Stimulated activated CD8-positive, alpha-beta memory T cell treated with anti-CD3 and anti-CD28 coated beads, Interleukin-2, amount 100 ng/mL, for 1 hour (primary cell): ENCODE data around the gene TAF5.
A peak's percentile ranks its signal among the peaks of the same experiment; 100 is the strongest.
"Not testable (repeated sequence)": the region's sequence is repeated elsewhere in the genome, so short reads cannot be mapped to it uniquely, and the experiment has no call there.

ENCODE experiments used
- DNase-seq, 2 donors: peaks; one replicate each; pipeline ENCODE4 v3.0.0-alpha.2; 2020; ENCODE audit warnings: low read depth in 2 of 2

TAF5 gene

GRCh38 chr10:103367782-103368518 is at the start of gene TAF5:
TSS of gene TAF5 (plus strand) at chr10:103367976. CDS start at chr10:103367990, 14 bp downstream.
- DNase-seq: peak; percentile 69 to 79

DNA sequence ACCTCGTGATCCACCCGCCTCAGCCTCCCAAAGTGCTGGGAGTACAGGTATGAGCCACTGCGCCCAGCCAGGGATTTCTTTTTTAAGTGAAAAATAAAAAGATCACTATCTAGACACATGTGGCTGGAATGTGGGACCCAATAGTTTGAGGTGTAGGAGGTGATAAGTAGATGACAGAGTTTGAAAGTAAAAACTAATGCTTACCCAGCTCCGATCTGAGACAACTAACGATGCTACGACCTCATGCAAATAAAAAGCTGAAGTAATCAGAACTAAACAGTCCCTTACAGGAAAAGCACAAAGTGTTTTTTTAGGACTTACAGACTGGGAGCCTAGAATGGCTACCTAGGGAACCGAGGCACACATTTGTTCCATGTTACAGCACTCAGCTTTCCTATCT is 39.9 kb upstream of the TAF5 start:
- no peak for DNase-seq

DNA sequence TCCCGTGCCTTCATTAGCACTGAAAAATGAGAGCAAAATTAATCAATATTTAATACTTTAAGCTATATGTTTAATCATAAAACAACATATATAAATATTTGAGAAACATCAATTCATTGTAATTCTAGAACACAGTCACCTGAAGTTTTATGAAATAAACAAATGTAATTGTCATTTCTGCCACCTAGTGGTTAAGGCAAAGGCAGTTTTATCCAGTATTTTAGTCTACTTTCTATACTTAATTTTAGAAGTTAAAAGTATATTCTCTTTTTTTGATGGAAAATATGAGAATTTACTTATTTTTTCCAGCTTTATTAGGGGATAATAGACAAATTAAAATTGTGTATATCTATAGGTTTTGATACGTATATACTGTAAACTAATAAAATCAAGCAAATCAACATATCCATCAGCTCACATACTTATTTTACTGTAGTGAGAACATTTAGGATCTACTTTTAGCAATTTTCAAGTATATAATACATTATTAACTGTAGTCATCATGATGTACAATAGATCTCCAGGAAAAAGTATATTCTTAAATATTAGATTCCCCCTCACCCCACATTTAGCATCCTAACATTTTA is 33.7 kb upstream of the TAF5 start:
- DNase-seq: no peak

- DNase-seq: no peak
Measured at GRCh38 chr10:103334567-103334966, 33.2 kb upstream of the TAF5 start.

GRCh38 chr10:103336370-103336769 is 31.4 kb upstream of the TAF5 start:
- no peak for DNase-seq

DNA sequence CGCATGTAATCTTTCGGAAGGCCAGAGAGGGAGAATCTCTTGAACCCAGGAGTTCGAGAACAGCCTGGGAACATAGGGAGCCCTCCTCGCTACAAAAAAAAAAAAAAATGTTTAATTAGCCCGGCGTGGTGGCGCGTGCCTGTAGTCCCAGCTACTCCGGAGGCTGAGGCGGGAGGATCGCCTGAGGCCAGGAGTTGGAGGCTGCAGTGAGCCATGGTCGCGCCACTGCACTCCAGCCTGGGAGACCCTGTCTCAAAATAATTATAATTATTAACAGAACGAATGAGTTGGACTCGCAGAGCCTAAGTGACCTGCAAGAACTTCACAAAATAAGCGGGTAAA is 17.6 kb upstream of the TAF5 start:
- DNase-seq: no peak

DNA sequence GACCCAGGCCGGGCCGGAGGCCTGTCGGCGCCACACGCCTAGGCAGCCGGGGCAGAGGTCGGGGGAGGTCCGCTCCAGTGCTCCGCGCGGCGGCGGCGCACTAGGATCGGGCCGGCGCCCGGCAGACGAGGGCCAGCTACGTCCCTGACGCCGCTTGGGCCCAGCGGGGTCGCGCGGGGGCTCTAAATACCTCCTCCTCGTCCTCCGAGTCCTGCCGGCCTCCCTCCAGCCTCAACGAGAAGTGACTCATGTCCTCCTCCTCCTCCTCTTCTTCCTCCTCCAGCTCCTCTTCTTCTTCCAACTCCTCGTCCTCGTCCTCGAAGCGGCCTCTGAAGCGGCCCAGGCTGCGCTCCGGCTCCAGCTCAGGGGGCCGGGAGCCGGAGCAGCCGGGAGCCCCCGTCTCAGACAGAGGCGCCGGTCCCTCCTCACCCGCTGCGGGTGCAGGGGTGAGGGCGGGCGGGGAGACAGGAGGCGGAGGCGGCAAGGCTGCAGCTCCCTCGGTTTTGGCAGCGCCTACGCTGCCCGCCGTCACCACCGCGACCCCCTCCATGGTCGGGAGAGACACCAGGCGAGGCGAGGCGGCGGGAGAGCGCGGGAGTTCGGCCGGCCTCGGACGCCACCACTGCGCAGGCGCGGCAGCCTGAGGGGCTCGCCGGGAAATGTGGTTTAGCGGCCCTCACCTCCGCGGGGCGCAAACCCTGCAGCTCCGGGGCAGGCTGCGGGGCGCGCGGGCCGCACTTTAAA is 17.1 kb upstream of the TAF5 start, which contains the start of gene PCGF6:
Gene PCGF6 (minus strand): TSS at position 624 of the 744 bp plus-strand sequence. CDS start 74 bp downstream, at position 550.
- DNase-seq: peak; percentile 45 to 50

DNA sequence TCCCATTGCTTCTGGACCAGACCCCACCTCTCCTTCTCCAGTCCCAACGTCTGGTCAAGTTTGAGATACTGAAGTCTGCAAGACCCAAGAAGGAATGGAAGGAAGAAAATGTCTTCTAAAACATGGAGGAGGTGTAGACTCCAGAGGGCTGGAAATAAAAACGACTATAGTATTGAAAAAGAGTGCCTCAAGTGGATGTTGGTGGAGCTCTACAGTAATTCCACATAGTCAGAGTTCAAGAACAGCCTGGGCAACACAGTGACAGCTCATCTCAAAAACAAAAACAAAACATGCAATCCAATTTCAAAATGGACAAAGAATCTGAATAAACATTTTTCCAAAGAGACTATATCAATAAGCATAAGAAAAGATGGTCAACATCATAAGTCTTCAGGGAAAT is 14.5 kb upstream of the TAF5 start:
- no peak for DNase-seq

GRCh38 chr10:103354567-103354966 is 13.2 kb upstream of the TAF5 start:
- not testable (repeated sequence) for DNase-seq

GRCh38 chr10:103355906-103356599 is 11.7 kb upstream of the TAF5 start:
- DNase-seq: no peak

GRCh38 chr10:103359493-103359892 is 8.3 kb upstream of the TAF5 start:
- DNase-seq: not testable (repeated sequence)

DNA sequence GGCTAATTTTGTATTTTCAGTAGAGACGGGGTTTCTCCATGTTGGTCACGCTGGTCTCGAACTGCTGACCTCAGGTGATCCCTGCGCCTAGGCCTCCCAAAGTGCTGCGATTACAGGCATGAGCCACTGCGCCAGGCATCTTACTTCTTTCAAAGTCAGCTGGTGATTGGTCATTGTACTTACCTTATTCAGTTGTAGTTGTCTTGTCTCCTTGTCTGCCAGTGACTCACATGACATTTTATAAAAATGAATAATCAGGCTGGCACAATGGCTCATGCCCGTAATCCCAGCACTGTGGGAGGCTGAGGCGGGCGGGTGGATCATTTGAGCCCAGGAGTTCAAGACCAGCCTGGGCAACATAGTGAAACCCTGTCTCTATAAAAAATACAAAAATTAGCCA is 7.0 kb upstream of the TAF5 start:
- DNase-seq: not testable (repeated sequence)

DNA sequence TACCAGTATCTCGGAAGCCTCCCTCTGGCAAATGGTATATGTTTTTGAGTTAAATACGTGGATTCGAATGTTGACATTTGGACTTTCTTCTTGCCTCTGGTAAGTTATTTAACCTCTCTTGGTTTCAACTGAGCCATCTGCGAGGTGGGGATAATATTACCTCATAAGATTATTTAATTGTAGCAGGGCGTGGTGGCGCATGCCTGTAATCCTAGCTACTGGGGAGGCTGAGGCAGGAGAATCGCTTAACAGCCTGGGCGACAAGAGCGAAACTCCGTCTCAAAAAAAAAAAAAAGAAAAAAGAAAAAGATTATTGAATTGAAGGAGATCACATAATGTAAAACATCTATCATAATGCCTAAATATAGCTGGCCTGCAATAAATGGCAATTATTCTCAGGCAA is 396 bp upstream of the TAF5 start:
- DNase-seq: no peak

DNA sequence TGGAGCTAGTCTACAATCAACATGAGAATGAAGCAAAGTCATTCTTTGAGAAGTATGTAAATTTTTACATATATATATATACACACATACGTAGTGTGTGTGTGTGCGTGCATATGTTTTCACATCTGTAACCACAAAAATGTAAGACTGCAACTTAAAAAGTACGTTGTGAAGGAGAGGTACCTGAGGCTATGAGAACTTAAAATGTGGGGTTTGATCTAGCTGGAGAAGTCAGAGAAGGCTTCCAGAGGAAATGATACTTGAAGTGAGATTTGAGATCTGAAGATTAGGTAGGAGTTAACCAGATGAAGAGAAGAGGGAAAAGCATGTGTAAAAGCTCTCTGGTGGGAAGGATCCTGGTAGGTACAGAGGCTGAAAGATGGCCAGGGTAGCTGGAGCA is 5.8 kb downstream of the TAF5 start:
- DNase-seq: no peak

GRCh38 chr10:103374263-103374662 is 6.5 kb downstream of the TAF5 start:
- DNase-seq: no peak

DNA sequence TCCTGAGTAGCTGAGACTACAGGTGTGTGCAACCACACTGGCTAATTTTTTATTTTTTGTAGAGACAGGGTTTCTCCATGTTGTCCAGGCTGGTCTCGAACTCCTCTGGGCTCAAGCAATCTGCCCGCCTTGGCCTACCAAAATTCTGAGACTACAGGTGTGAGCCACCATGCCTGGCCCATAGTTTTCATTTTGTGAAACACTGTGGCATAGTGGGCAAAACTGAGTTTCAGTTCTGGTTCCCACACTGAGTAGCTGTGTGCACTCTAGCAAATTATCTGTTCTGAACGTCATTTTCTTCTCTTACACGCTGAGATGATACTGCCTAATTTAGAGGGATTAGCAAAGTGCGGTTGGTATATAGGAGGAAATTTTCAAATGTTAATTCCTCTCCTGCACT is 15.0 kb downstream of the TAF5 start:
- no peak for DNase-seq

DNA sequence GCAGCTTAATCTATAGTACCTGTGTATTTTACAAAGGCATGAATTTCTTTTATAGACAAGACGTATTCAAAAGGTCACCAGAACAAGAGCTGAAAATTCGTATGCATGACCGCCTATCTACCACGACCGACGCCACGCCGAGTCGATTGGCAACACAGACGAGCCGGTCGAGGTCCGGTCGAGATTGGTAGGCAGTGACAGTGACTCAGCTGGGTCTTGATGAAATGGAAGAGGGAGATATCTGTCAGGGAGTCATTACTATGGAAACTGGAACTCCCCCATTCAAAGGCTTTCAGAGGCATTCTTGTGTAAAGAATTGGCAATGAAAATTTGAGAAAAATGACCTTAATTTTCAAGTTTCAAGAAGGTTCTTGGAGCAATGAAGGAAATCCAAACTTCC is 26.4 kb downstream of the TAF5 start:
- DNase-seq: no peak

- DNase-seq: no peak
Measured at GRCh38 chr10:103395754-103396066, 27.9 kb downstream of the TAF5 start.

DNA sequence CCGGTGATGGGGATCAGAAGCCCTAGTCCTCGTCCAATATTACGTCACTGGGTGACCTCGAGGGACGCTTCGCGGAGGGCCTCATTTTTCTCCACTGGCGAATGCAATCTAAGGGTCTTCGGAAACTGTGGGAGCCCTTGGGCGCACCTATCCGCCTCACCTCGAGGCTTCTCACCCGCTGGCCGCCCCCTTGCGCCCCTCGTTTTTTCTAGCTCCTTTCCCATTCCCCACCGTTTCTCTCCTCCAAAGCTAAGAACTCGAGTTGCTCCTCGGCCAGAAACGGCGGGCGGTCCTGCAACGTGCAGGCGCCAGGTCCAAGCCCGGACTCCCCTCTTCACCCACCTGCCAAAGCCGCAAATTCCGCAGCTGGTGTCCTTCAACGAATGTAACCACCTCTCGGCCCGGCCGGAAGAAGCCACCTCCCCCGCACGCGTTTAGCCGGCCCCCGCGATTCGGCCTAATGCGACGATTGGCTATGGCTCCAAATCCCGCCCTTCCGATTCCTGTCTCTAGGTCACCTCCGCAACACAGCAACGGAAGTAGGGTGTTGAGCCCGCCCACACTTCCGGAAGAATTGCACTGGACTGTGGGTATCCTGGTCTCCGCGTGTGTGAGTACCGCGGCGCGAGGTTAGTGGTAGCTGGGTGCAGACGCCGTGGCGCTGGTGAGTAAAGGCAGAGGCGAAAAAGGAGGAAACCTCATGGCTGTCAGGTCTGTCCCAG is 28.5 kb downstream of the TAF5 start, which contains the start of the genes ATP5MK and PDCD11:
Gene ATP5MK (minus strand): TSS at position 409 of the 722 bp plus-strand sequence. CDS start 4,018 bp downstream, outside the sequence.
Gene PDCD11 (plus strand): TSS at position 560 of the 722 bp plus-strand sequence. CDS start 1,801 bp downstream, outside the sequence.
- DNase-seq: peak; percentile 86

DNA sequence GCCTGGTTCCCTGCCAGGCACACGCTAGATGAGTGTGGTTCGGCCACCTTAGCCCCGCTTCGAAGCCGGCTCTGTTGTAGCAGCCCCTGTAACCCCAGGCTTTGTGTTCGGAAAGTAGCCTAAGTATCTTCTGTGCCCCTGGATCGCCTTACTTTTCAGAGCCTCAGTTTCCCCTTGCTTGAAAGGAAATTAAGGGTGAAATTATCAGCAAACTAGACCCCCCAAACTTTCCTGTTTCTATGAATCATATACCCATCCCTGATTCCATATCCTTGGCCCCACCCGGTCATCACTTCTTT is 29.0 kb downstream of the TAF5 start:
- DNase-seq: no peak

GRCh38 chr10:103397191-103397825 is 29.5 kb downstream of the TAF5 start:
- DNase-seq: no peak
